Esophagus (tissue), 2 donors: Measurements from ENCODE around the gene RXRA. TPM values are rescaled to one million over a fixed set of nuclear protein-coding genes. Genes with fewer than 3 reads are reported as not detected.

Experiments used
- H3K27ac ChIP-seq, 2 donors: one replicate each; pipeline ENCODE4 v1.5.1; 2013; ENCODE audit warnings: low read depth in 2 of 2, mild to moderate bottlenecking in 2 of 2, inconsistent platforms in 1 of 2, low read length in 1 of 2, moderate library complexity in 1 of 2
- H3K27me3 ChIP-seq, 2 donors: one replicate each; pipeline ENCODE4 v1.6.1; 2013; ENCODE audit warnings: low read length in 2 of 2, control low read depth in 1 of 2, mild to moderate bottlenecking in 1 of 2; ENCODE audit not compliant: insufficient read depth in 2 of 2, control insufficient read depth in 1 of 2
- H3K36me3 ChIP-seq, 2 donors: one replicate each; pipeline ENCODE4 v1.6.1; 2013; ENCODE audit warnings: low read length in 1 of 2; ENCODE audit not compliant: control insufficient read depth in 2 of 2, insufficient read depth in 2 of 2
- H3K4me1 ChIP-seq, 2 donors: one replicate each; pipeline ENCODE4 v1.6.1; 2013; ENCODE audit warnings: low read length in 1 of 2; ENCODE audit not compliant: control insufficient read depth in 2 of 2, insufficient read depth in 2 of 2
- H3K4me3 ChIP-seq, 2 donors: one replicate each; pipeline ENCODE4 v1.5.1; 2013; ENCODE audit warnings: low read length in 2 of 2, mild to moderate bottlenecking in 2 of 2, low read depth in 1 of 2, moderate library complexity in 1 of 2
- H3K9me3 ChIP-seq, 2 donors: one replicate each; pipeline ENCODE4 v1.6.1; 2013; ENCODE audit warnings: mild to moderate bottlenecking in 2 of 2, low read depth in 1 of 2, low read length in 1 of 2, moderate library complexity in 1 of 2; ENCODE audit not compliant: control insufficient read depth in 2 of 2, insufficient read depth in 1 of 2
- WGBS, 2 donors: extraction: QIAGEN DNeasy Blood & Tissue Kit; methylation state at CpG; one replicate each; pipeline ENCODE4 v1.1.7; 2013; 5-methylcytosine and 5-hydroxymethylcytosine counted together
- polyA plus RNA-seq, 2 donors: library from polyadenylated mRNA; stranded (reverse); fragments of 200-250 nt; gene quantifications; one replicate each; pipeline ENCODE4 v1.2.3, GENCODE V29; 2013
- donor health status: healthy with polysubstance abuse.
- donor health status: Bipolar disorder and iron deficiency.

The RXRA gene
- polyA plus RNA-seq, 2 donors: 31.4 to 63.4 TPM

DNA sequence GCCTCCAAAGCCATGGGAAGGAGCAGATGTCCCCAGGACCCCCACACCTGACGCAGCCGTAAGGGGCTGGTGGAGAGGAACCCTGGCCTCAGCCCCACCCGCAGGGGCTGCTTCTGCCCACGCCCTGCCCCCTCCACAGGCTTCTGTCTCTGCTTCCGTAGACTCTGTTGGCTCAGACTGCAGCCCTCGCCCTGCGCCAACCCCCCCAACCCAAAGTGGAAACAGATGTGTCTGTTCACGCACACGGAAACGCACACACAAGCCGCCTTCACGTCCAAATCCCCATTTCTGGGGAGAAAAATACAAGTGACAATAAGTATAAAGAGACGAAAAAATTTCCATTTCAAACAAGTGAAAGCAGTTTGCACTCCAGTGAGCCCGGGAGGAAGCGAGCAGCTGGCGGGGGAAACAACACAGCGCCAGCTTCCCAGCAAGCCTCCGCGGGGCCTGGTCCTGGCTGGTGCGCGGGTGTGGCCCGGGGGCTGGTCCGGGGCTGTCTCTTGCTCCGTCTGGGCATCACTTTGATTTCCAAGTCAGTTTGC is 32.6 kb upstream of the RXRA start:
- H3K9me3 ChIP-seq: no peaks in the 10 kb centered on the region
- no peak overlapping the region for H3K27ac ChIP-seq
- 9 to 14% methylated on average over 24 of the region's 24 CpGs for WGBS, 2 donors
- H3K4me1 ChIP-seq: peaks cover 0 to 10% of the 10 kb centered on the region in 2 donors
- no peak overlapping the region for H3K4me3 ChIP-seq
- H3K36me3 ChIP-seq: no peaks in the 10 kb centered on the region
- no peaks in the 10 kb centered on the region for H3K27me3 ChIP-seq

- Histone ChIP-seq H3K4me3 (no peak overlapping the region), H3K4me1 (peaks cover 0 to 10% of the 10 kb centered on the region in 2 donors), H3K27ac (no peak overlapping the region), H3K27me3 (no peaks in the 10 kb centered on the region), H3K36me3 (no peaks in the 10 kb centered on the region), H3K9me3 (no peaks in the 10 kb centered on the region)
- WGBS, 2 donors: 57 to 58% methylated on average over 45 of the region's 45 CpGs
These were observed 31.8 kb upstream of the RXRA start for GRCh38 chr9:134294153-134295071.

DNA sequence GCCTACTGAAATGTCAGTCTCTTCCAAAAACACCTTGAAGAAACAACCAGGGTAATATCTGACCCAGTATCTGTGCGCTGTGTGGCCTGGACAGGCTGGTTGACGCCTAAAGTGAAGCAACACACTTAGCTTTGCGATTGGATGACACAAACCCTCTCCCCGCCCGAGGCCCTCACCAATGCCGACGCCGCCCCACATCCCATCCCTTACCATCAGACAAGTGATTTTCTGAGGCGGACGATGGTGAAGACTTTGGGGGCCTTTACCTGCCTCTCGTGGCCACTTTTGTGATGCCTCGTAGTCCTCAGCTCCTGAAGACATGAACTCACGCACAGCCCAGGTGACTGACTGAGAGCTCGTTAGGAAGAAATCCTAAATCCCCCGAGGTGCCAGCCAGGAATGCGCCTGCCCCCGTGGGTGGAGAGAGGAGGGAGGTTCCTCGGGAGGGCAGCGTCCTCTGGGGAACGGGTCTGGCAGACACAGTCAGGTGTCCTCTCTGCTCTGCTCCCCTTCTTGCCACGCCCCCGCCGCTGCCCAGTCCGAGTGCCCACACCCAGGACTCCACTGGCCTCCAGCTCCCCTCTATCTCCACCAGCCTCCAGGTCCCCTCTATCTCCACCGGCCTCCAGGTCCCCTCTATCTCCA is 31.0 kb upstream of the RXRA start:
- 73 to 82% methylated on average over 23 to 25 of the region's 25 CpGs for whole genome bisulfite sequencing, 2 donors
- no peaks in the 10 kb centered on the region for H3K27me3 ChIP-seq
- H3K27ac ChIP-seq: no peak overlapping the region

GRCh38 chr9:134295746-134296250 is 30.5 kb upstream of the RXRA start:
- Histone ChIP-seq H3K36me3 (no peaks in the 10 kb centered on the region), H3K9me3 (no peaks in the 10 kb centered on the region), H3K27me3 (no peaks in the 10 kb centered on the region), H3K4me3 (no peak overlapping the region), H3K4me1 (peaks cover 0 to 12% of the 10 kb centered on the region in 2 donors), H3K27ac (no peak overlapping the region)
- 91% methylated on average over 12 of the region's 12 CpGs for WGBS, 2 donors

More for the DNA sequence above, 31.0 kb upstream of the RXRA start:
- H3K4me1 ChIP-seq: peaks cover 0 to 12% of the 10 kb centered on the region in 2 donors
- H3K36me3 ChIP-seq: no peaks in the 10 kb centered on the region
- no peaks in the 10 kb centered on the region for H3K9me3 ChIP-seq
- no peak overlapping the region for H3K4me3 ChIP-seq

DNA sequence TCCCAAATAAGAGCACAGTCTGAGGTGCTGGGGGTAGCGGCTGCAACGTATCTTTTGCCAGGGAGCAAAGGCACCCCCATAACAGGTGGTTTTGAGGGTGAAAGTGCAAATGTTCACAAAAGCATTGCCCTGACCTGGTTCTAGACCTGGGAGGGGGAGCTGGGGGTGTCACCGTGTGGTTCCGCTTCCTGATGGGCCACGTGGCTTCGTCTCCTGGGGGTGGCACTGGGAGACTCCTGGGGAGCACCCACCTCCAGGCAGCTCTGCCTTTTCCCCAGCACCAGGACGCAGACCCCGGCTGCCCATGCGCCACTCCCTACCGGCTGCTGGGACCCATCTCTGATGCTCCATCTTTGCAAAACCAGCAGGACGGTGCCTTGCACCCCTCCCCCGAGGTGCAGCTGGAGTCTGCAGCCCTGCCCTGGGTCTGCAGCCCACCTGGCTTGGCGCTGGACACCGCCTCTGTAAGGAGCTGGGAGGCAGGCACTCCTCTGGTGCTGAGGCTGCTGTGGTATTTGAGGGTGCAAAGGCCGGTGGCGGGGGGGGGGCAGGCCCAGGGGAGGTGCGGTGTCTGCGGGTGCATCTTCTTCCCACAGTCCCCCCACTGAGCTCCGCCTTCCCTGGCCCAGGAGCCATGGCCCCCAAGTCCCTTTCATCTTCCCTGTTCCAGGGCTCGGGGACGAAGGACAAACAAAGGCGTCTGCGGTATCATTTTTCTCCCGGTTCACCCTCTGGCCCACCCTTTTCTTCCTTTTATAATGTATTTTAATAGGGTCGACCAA is 29.8 kb upstream of the RXRA start:
- no peaks in the 10 kb centered on the region for H3K9me3 ChIP-seq
- H3K27me3 ChIP-seq: no peaks in the 10 kb centered on the region
- H3K4me1 ChIP-seq: peaks cover 0 to 12% of the 10 kb centered on the region in 2 donors
- H3K27ac ChIP-seq: no peak overlapping the region
- no peak overlapping the region for H3K4me3 ChIP-seq
- H3K36me3 ChIP-seq: no peaks in the 10 kb centered on the region
- 72 to 73% methylated on average over 23 to 25 of the region's 25 CpGs for WGBS, 2 donors

DNA sequence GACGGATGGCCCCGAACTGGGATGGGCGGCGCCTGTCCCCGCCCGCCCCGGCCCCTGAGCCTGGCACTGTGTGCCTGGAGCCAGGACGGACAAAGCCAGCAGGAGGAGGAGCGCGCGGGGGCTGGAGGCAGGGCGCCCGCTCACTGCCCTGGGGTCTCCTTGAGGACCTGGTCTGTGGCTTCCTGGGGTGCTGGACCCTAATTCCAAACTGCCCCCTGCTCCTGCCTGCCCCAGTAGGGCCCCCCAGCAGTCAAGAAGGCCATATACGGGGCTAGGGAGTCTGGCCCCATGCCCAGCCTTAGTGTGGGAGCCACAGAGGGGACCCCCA is 29.2 kb upstream of the RXRA start:
- WGBS, 2 donors: 77 to 86% methylated on average over 10 to 14 of the region's 14 CpGs
- H3K27me3 ChIP-seq: no peaks in the 10 kb centered on the region
- H3K4me3 ChIP-seq: no peak overlapping the region
- no peak overlapping the region for H3K27ac ChIP-seq
- no peaks in the 10 kb centered on the region for H3K36me3 ChIP-seq
- H3K4me1 ChIP-seq: peaks cover 0 to 12% of the 10 kb centered on the region in 2 donors
- no peaks in the 10 kb centered on the region for H3K9me3 ChIP-seq

GRCh38 chr9:134297576-134297975 is 28.7 kb upstream of the RXRA start:
- H3K36me3 ChIP-seq: no peaks in the 10 kb centered on the region
- no peak overlapping the region for H3K27ac ChIP-seq
- H3K4me1 ChIP-seq: peaks cover 0 to 12% of the 10 kb centered on the region in 2 donors
- H3K4me3 ChIP-seq: no peak overlapping the region
- WGBS, 2 donors: 92 to 96% methylated on average over 9 of the region's 9 CpGs
- no peaks in the 10 kb centered on the region for H3K27me3 ChIP-seq
- H3K9me3 ChIP-seq: no peaks in the 10 kb centered on the region

DNA sequence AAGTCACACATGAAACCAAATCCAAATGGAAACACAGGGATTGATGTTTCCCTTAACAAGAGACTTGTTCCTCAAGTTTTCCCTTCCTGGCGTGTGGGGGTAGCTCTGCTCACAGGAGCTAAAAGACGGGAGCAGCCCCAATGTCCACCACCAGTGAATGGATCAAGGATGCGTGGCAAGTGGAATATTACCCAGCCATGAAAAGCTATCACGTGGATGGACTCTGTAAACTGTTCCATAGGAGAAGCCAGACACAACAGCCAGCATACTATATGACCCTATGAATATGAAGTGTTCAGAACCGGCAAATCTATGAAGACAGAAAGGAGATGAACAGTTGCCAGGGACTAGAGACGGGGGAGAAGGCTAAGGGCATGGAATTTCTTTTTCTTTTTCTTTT is 28.3 kb upstream of the RXRA start:
- Histone ChIP-seq H3K36me3 (no peaks in the 10 kb centered on the region), H3K27ac (no peak overlapping the region), H3K27me3 (no peaks in the 10 kb centered on the region), H3K4me3 (no peak overlapping the region), H3K4me1 (peaks cover 0 to 11% of the 10 kb centered on the region in 2 donors), H3K9me3 (no peaks in the 10 kb centered on the region)
- WGBS, 2 donors: 93 to 96% methylated on average over 6 of the region's 6 CpGs

DNA sequence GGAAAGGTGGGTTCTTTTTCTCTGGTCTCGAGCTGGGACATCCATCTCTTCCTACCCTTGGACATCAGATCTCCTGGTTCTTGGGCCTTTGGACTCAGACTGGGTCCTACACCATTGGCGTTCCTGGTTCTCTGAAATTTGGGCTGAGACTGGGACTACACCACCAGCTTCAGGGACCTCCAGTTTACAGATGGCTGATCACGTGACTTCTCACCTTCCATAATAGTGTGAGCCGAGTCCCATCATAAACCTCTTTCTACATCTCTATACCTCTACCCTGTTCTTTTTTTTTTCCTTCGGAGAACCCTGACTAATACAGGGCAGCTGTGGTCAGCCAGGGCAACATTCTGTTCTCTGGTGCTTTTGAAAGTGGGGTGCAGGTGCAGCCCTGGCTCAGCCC is 27.2 kb upstream of the RXRA start:
- no peak overlapping the region for H3K4me3 ChIP-seq
- H3K9me3 ChIP-seq: no peaks in the 10 kb centered on the region
- H3K4me1 ChIP-seq: peaks cover 0 to 5% of the 10 kb centered on the region in 2 donors
- H3K36me3 ChIP-seq: no peaks in the 10 kb centered on the region
- WGBS, 2 donors: 91 to 93% methylated on average over 5 of the region's 5 CpGs
- no peaks in the 10 kb centered on the region for H3K27me3 ChIP-seq
- no peak overlapping the region for H3K27ac ChIP-seq
